Omental fat pad (tissue), 4 donors: ENCODE results near the gene CACNA1D. TPM values are rescaled to one million over a fixed set of nuclear protein-coding genes. Genes with fewer than 3 reads are reported as not detected.
A peak's percentile ranks its signal among the peaks of the same experiment; 100 is the strongest.

ENCODE experiments used
- ATAC-seq: fragments of 150-250 bp; one replicate; pipeline ENCODE4 v1.9.1; 2016; ENCODE audit warnings: mild to moderate bottlenecking, moderate library complexity; ENCODE audit not compliant: low FRiP score
- DNase-seq: peaks from one replicate; pipeline ENCODE4 v3.0.0-alpha.2; 2019; ENCODE audit warnings: low spot score
- CTCF ChIP-seq, 3 donors: fragments of 450-650 bp; IDR thresholded peaks; one replicate each; pipeline ENCODE4 v1.5.1; 2016 to 2017; ENCODE audit warnings: antibody characterized with exemption in 3 of 3, mild to moderate bottlenecking in 3 of 3, moderate library complexity in 2 of 3
- total RNA-seq, 4 donors: library from RNA; depleted of rRNA; stranded (reverse); fragments of >200 nt; gene quantifications; one replicate each; pipeline ENCODE4 v1.1.0, GENCODE V29; 2016

The CACNA1D gene
- total RNA-seq, 4 donors from 2014 or later = 0.24 to 1.8 (median 0.74) TPM

- no peak for DNase-seq
Measured at GRCh38 chr3:53821631-53822121, 327.3 kb downstream of the CACNA1D start.

GRCh38 chr3:53822331-53822741, 327.9 kb downstream of the CACNA1D start:
- no peak for TF ChIP-seq CTCF (IDR thresholded peaks at IDR 0.05)
- ATAC-seq = no peak
- no peak for DNase-seq

More at GRCh38 chr3:53821631-53822121, 327.3 kb downstream of the CACNA1D start:
- ATAC-seq = peak; percentile 33
- TF ChIP-seq CTCF (IDR thresholded peaks at IDR 0.05) = no peak

GRCh38 chr3:53823026-53823955, 328.9 kb downstream of the CACNA1D start:
- no peak for ATAC-seq
- TF ChIP-seq CTCF (IDR thresholded peaks at IDR 0.05) = no peak
- DNase-seq = no peak

GRCh38 chr3:53823956-53824657, 329.7 kb downstream of the CACNA1D start:
- DNase-seq (no peak), ATAC-seq (no peak)
- TF ChIP-seq CTCF (IDR thresholded peaks at IDR 0.05) = no peak

- DNase-seq (no peak), ATAC-seq (no peak)
- TF ChIP-seq CTCF (IDR thresholded peaks at IDR 0.05) = no peak
Measured at GRCh38 chr3:53824795-53825194, 330.4 kb downstream of the CACNA1D start.

GRCh38 chr3:53826048-53826447, 331.6 kb downstream of the CACNA1D start:
- no peak for TF ChIP-seq CTCF (IDR thresholded peaks at IDR 0.05)
- ATAC-seq = no peak

More at GRCh38 chr3:53826048-53826447, 331.6 kb downstream of the CACNA1D start:
- DNase-seq = no peak
